GM21825 (cell line): ENCODE measurements around the gene GLMN.
A peak's percentile ranks its signal among the peaks of the same experiment; 100 is the strongest.
"Not testable (repeated sequence)": the region's sequence is repeated elsewhere in the genome, so short reads cannot be mapped to it uniquely, and the experiment has no call there.

Source experiments
- ATAC-seq: cut with Tn5 transposase; IDR thresholded peaks from one replicate; pipeline ENCODE4 v1.9.1; 2021; ENCODE audit warnings: mild to moderate bottlenecking, moderate library complexity; ENCODE audit not compliant: unreplicated experiment

GLMN gene

DNA sequence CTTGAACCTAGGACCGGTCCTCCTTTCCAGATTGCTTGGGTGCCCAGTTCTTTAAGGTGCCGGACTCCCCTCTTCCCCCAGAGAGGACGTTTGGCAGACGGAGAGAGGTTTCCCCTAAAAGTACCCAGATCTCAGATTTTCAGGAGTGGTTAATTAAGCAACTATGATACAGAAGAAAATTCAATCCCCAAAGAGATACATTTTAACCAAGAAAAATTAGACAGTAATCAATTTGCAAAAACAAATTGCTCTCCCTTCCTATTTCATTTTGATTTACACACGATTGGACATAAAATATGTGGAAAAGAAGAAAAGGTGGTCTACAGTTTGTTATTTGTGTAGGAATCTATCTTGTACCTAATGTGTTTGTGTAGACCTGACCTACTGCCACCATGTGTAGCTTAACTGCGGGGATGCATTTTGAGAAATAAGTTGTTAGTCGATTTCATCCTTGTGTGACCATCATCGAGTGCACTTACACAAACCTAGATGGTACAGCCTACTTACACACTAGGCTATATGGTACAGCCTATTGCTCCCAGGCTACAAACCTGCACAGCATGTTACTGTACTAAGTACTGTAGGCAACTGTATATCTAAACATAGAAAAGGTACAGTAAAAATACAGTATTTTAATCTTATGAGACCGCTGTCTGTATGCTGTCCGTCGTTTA lies 827 bp upstream of the GLMN start:
- no peak for ATAC-seq

DNA sequence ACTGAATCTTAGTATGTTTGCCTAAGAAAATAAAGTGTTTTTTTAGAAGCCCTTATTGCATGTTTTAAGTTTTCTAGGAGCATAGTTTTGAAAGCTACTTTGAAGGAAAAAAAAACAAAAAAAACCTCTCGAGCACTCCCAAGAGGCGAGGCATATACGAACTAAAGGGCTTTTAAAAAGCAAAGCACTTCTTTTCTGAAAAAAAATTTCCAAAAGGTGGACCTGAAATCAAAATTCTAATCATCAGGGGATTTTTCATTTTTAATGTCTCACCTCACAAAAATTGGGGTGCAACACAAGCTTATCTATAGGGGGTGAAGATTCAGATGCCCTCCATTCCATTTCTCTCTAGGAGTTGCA lies 594 bp downstream of the GLMN start:
- ATAC-seq = no peak

DNA sequence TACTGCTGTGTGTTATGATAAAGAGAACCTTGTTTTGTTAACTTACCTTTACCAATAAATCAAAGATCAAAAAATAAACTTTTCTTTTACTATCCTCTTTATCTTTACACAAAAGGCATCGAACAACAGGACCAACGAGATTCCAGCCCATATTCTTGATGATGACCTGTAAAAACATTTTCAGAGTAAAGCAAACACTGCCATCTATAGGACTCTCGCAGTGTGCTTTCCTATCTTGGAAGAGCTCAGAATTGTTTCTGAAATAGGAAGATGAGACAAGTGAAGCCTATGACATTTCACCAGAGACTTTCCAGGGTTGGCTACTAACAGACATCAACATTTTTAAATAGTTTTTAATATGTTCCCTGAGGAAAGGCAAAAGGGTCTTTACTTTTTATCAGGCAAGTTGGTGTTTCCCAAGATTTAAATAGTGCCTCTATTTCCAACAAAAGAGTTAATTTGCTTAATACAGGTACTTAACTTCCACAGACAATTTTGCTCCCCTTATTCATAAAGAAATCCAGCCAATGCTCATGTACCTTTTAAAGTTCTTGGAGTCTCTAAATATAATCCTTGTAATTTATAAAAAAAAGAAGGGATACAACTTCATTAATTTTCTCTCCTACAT lies 7.3 kb downstream of the GLMN start:
- peak; percentile 58 for ATAC-seq

DNA sequence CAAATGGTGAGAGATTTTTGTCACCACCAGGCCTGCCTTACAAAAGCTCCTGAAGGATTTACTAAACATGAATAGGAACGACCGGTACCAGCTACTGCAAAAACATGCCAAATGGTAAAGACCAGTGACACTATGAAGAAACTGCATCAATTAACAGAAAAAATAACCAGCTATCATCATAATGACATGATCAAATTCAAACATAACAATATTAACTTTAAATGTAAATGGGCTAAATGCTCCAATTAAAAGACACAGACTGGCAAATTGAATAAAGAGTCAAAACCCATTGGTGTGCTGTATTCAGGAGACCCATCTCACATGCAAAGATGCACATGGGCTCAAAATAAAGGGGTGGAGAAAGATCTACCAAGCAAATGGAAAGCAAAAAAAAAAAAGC lies 17.4 kb downstream of the GLMN start:
- ATAC-seq = not testable (repeated sequence)

DNA sequence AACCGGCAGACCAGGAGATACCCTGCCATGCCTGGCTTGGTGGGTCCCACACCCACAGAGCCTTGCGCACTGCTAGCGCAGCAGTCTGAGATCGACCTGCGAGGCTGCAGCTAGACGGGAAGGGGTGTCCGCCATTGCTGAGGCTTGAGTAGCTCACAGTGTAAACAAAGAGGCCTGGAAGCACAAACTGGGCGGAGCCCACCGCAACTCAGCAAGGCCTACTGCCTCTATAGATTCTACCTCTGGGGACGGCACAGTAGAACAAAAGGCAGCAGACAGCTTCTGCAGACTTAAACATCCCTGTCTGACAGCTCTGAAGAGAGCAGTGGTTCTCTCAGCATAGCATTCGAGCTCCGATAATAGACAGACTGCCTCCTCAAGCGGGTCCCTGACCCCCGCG lies 19.0 kb downstream of the GLMN start:
- ATAC-seq = not testable (repeated sequence)

DNA sequence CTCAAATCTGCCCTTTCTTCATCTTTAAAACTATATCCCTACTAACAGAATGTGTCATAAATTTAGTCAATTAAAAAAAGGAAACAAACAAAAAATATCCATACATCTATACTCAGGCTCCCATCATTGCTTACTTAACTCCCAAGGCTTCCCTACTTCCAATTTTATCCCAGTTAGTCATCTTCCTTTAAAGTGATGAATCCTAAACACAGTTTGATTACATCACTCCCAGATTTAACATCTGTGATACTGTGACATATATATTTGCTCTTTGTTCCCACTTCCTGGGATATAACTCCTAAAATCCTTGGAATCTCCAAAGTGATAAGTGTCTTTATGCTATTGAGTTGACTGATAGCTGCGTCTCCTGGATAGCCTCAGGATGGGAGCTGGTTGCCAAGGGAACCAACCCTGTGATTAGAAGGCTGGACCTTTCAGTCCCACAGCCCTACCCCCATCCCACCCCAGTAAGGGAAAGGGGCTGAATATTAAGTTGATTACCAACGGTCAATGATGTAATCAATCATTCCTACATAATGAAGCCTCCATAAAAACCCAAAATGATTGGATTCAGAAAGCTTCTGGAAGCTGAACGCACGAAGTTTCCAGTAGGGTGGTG lies 21.6 kb downstream of the GLMN start:
- no peak for ATAC-seq

DNA sequence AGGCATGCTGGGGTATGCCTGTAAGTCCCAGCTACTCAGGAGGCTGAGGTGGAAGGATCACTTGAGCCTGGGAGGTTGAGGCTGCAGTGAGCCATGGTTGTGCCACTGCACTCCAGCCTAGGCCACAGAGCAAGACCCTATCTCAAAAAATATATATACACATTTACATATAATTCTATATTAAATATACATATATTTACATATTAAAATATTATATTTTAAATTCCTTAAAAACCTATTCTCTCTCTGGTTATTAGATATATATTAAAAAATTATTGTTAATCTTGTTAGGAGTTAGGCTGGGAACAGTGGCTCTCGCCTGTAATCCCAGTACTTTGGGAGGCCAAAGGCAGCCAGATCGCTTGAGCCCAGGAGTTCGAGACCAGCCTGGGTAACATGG lies 22.7 kb downstream of the GLMN start:
- ATAC-seq = no peak

DNA sequence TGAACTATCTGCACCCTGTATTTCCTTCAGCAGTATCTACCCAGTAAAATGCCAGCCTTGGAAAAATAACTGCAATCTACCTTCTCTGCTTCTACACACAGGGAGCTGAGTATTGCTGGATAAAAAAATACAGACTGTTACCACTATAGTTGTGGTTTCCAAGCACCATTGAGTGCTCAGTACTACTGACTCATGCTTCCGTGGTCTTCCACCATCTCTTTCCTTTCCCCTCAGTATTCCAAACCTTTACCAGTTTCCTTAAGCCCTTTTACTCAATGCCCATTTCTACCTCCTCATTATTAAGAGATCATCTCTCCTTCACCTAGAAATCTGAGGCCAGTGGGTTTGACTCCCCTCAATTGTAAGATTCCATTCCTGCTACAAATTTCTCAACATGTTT lies 23.8 kb downstream of the GLMN start:
- ATAC-seq = no peak

DNA sequence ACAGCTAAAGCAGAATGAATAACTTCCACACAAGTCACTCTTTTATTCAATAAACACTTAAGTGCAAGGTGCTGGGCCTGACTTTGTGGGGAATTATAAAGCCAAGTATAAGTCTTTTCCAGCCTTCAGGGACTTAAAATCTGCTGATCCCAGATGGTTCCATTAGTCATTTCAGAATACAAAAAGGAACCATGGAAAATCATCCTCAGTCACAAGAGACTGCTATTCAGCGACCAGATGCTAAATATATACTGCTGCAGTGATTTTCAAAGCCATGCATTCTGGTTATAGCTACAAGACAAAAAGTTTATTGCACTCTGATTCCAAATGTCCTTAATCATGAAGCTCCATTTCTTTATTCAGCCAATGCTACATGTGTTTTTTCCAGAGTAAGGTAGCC lies 25.7 kb downstream of the GLMN start:
- no peak for ATAC-seq

DNA sequence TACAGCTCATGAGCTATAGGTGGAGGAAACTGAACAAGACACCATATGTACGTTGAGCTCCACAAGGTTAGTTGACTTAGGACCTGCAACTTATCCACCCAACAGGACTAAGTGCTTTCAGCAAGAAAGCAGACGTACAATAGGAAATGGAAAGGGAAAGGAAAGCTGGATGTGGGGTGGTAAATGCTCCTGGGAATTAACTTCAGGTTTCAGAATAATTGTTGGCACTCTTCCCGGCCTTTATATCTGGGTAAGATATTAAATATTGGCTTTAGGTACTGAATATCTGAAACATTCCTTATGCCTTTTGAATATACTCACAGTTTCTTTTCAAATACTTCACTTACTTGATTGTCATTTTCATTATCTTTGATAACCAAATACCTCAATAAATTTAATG lies 36.3 kb downstream of the GLMN start:
- no peak for ATAC-seq

DNA sequence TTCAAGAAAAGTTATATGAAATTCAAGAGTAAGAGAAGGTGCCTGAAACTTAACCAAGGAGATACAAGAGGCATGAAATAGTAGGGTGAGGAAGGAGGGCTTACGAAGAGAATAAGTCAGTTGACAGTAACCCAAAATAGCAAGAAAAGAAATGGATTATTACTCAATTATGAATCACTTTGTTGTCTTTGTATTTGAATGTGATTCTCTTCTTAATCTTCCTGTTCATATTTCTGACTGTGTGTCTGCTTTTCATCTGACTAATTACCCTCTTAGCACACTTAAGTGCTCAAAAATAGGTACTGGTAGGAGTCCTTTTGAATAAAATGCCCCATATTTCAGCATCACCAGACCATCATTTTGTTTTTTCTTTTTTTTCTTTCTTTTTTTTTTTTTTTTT lies 39.4 kb downstream of the GLMN start:
- no peak for ATAC-seq

DNA sequence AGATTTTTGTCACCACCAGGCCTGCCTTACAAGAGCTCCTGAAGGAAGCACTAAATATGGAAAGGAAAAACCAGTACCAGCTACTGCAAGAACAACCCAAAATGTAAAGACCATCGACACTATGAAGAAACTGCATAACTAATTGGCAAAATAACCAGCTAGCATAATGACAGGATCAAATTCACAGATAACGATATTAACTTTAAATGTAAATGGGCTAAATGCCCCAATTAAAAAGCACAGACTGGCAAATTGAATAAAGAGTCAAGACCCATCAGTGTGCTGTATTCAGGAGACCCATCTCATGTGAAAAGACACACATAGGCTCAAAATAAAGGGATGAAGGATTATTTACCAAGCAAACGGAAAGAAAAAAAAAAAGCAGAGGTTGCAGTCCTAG lies 44.1 kb downstream of the GLMN start:
- ATAC-seq = not testable (repeated sequence)

DNA sequence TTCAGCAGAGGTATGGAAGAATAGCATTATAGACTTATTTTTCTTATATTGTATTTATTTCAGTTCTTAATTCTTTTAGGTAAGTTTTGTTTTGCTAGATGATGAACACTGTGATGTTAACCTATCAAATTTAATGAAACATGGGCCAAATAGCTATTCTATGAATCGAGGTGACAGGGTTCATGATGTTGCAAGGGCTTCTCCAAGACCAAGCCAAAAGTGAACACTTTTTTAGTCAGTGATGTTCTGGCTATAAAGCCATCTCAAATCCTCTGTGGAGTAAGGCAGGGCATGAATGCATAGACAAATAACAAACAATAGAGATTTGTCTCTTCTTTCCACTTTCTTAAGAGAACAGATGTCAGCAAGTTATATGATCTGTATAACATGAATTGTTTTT lies 54.4 kb downstream of the GLMN start:
- ATAC-seq = no peak

DNA sequence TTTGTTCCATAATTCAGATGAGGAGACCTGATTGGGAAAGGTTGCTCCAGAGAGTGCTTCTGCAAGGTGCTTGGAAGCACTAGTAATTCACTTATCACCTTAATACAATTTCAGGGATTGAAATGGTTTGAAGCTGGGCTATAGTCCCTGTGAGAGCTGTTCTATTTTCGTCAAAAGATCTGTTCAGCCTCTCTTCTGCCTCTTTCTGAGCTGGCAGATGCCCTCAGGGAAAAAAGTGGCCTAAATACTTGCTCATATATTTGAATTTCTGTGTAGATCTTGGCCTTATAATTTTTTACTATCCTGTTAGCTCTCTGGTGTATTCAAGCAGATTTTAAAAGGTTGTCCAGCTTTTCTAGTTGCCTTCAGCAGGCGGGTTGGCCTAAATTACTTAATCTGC lies 58.8 kb downstream of the GLMN start:
- ATAC-seq = no peak

DNA sequence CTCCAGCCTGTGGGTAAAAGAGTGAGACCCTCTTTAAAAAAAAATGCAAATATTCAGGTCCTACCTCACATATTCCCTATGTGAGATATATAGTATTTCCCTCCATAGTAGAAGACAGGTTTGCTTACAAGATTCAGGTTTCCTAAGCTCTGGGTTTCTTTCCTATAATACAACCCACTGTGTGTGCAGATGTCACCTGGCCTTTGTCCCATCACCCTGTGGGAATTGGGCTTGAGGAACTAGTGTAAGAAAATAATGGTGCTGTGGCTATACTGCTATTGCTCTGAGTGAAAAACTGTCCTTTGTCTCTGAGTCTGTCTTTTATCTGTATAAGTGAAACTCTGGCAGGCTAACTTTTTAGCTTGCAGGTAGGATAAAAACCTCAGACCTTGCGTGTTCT lies 68.1 kb downstream of the GLMN start:
- ATAC-seq = no peak

DNA sequence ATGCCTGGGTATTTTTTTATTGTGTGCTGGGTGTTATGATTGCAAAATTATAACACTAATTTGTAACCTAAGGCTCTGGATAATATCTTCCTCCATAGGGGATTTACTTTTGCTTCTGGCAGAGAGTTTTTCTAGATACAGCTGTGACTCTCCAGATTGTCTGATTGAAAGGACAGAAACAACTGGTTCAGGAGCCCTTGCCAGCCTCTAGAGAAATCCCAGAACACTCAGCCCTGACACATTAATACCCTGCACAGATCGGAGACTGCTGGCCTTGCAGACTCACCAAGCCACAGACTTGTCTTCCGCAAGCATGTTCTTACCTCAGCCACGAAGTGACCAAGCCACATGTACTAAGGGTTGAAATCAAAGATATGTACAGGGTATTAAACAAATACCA lies 70.4 kb downstream of the GLMN start:
- no peak for ATAC-seq

DNA sequence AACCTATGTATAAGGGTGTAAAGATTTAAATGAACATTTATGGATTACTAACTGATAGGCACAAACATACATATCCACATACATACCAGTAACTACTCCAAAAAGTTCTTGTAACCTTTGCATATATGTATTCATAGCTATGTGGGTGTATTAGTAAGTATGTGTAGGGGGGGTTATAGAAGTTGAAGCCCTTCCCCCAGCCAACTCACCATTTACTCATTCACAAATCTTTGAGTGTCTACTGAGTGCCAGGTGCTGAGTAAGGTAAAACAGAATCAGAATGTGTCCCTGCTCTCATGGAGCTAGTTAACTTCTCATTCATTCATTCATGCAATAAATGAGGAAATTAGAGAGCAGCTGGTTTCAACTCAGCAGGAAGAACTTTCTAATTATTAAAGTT lies 79.8 kb downstream of the GLMN start:
- no peak for ATAC-seq

DNA sequence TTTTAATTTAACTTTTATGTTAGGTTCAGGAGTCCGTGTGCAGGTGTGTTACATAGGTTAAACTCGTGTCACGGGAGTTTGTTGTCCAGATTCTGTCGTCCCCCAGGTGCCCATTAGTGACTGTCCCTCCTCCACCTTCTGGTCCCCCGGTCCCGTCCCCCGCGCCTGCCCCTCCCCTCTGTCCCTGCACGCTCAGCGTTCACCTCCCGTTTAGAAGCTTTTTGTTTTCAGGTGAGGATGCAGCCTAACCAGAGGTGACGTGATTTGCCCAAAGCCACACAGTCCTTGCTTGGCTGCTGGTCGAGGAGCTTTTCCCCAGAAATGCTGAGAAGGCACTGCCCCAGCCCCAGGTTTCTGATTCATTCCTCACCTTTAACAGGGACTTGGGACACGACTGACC lies 80.2 kb downstream of the GLMN start:
- no peak for ATAC-seq

DNA sequence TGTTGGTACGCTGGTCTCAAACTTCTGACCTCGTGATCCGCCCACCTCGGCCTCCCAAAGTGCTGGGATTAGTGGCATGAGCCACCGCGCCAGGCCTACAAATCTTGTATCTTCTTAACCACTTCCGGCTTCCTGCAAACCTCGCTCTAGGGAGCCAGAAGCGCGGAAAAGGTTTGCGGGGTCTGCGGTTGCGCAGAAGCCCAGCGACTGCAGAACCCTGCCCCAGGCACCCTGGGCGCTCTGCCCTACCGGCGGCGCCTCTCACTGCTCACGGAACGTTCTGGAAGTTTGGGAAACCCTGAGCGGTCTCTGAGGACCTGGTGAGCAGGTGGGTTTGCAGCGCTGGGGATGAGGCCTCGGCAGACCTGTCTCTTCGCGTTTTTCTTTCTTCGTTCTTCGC lies 81.1 kb downstream of the GLMN start, which contains the start of gene C1orf146:
Gene C1orf146, plus strand, starts transcription at position 195 of the 400 bp plus-strand sequence. CDS start 13,506 bp downstream, outside the sequence.
- ATAC-seq = no peak

DNA sequence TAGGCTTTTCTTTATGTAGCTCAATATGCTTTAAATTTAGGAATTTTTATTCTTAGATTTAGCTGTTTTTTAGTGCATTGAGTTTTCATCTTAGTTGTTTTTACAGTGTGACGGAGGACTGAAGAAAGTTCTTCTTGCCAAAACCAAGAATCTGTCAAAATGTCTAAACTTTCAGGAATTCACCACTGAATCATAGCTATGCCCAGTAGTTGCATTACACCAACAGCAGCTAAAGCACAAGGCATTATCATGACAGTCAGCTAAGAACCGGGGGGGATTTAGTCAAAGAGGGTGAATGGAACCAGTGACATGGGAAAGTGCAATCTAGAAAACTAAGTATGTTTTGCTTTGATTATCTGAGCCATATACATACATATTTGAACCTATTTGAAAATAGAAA lies 87.6 kb downstream of the GLMN start:
- ATAC-seq = no peak

DNA sequence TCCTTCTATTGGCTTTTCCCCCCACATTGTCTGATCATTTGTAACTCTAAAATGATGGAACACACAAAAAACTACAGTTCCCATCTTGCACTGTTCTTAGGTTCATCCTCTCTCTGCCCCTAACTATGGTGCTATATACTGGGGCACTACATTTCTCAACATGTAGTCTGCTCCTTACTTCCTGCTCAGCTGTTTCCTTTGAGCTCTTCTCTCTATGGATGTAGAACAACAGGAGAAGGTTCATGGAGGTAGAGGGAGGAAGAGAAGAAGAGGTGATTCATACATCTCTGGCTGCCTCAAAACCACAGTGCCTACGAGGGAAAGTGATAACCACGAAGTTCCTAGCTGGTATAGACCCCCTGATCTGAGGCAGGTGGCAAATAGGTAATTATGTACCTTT lies 88.1 kb downstream of the GLMN start:
- no peak for ATAC-seq

DNA sequence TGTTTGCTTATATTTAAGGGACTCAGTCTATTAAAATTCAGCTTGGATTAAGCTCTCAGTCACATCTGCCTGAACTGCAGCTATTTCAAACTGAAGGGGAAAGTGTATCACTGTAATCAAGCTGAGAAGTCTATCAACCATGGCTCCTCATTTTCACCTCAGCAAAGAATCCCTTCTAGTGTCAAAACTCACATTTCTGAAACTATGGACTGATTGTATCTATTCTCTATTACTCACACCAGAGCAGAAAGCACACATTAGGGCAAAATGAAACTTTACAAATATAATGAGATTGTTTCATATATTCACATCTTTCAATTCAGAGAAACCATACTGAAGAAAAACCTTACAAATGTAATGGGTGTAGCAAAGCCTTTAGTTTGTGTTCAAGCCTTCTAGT lies 95.7 kb downstream of the GLMN start:
- ATAC-seq = no peak

DNA sequence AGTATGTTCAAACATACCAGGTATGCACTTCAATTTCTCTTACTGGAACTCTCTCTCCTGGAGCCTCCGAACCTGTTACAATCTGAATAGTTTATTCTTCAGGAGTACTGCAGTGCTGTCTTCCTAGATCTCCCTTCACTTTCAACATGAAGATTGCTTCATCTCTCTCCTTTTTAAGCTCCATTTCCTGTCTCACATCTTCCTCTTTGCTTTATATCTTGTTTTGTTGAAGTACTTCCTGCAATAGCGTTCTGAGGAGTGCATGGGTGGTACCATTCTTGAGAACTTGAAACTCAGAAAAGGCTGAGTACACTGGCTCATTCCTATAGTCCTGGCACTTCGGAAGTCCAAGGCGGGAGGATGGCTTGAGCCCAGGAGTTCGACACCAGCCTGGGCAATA lies 96.8 kb downstream of the GLMN start:
- no peak for ATAC-seq
